C4-2B (cell line): Measurements from ENCODE around the gene PLCB3.
A peak's percentile ranks its signal among the peaks of the same experiment; 100 is the strongest.

Experiments
- H3K27ac ChIP-seq: fragments of 450-650 bp; 2 replicates; pipeline ENCODE4 v1.5.1; 2017
- CTCF ChIP-seq: fragments of 450-650 bp; conservative IDR thresholded peaks from 2 replicates; pipeline ENCODE4 v1.5.1; 2017; ENCODE audit warnings: mild to moderate bottlenecking
- ZFX ChIP-seq: fragments of 450-650 bp; IDR thresholded peaks from 2 replicates; pipeline ENCODE4 v1.6.1; 2017

The PLCB3 gene

DNA sequence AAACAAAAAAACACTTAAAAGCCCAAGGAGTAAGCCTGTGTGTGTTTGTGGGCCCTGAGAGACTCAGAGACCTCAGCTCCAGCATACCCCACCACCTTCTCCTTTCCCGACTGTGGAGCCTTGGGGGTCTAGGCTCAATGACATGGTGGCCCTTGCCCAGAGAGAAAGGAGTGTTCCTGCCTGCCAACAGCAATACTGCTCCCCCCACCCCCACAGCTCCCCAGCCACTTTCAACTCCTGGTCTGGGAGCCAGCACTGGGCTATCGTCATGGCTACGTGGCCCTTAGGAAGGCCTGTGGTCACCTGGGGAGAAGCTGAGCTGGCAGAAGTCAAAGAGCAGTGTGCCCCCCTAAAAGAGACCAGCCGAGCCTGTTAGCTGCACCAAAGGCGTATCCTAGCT is 7.2 kb upstream of the PLCB3 start:
- H3K27ac ChIP-seq, result no peak overlapping the region; the same call in 1 of the 2 replicates
- TF ChIP-seq ZFX, result no peak

GRCh38 chr11:64244966-64245365 is 6.4 kb upstream of the PLCB3 start:
- TF ChIP-seq ZFX (no peak), CTCF (no peak)
- peak overlapping the region; percentile 97 for H3K27ac ChIP-seq

DNA sequence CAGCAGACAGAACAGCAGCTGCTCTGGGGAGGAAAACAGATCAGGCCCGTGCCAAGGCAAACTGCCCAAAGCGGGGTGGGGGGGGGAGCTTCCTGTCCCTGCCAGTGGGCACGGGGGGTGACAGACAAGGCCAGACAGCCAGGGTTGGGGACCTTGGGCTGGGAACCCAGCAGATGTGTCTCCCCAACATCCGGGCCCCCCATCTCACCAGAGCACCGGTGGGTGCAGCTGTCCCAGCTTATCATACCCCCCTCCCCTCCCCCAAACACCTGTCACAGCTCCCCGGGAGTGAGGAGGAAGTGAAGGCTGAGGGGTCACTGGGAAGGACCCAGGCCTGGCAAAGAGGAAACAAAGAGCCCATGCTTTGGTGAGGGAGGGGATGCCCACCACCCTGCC is 5.9 kb upstream of the PLCB3 start:
- peak overlapping the region; percentile 97 for H3K27ac ChIP-seq
- TF ChIP-seq CTCF (no peak), ZFX (no peak)

- H3K27ac ChIP-seq, result peak overlapping the region; percentile 97
These were observed 5.3 kb upstream of the PLCB3 start for GRCh38 chr11:64245797-64246620.

DNA sequence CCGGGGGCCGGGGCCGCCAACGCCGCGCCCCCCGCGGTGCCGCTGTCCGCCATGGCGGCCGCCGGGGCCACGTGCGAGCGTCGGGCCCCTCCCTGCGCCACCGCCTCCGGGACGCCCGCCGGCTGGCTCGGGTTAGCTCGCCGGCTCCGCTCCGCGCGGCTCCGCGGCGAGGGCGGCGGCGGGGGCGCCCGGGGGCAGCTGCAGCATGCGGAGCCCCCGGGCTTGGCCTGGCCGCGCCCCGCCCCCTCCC is 4.8 kb upstream of the PLCB3 start:
- H3K27ac ChIP-seq, result peak overlapping the region; percentile 97

More at GRCh38 chr11:64245797-64246620, 5.3 kb upstream of the PLCB3 start:
- TF ChIP-seq ZFX (peak; percentile 33; the same call in 1 of the 2 replicates), CTCF (no peak)

- TF ChIP-seq ZFX (no peak), CTCF (no peak; the same call in 1 of the 2 replicates)
- H3K27ac ChIP-seq, result peak within 1 kb of the TSS; percentile 97
These were observed 4.2 kb upstream of the PLCB3 start, which contains the start of gene PPP1R14B for GRCh38 chr11:64246871-64247728. Gene PPP1R14B (minus strand): TSS chr11:64246943. CDS start chr11:64246673, 270 bp downstream.

DNA sequence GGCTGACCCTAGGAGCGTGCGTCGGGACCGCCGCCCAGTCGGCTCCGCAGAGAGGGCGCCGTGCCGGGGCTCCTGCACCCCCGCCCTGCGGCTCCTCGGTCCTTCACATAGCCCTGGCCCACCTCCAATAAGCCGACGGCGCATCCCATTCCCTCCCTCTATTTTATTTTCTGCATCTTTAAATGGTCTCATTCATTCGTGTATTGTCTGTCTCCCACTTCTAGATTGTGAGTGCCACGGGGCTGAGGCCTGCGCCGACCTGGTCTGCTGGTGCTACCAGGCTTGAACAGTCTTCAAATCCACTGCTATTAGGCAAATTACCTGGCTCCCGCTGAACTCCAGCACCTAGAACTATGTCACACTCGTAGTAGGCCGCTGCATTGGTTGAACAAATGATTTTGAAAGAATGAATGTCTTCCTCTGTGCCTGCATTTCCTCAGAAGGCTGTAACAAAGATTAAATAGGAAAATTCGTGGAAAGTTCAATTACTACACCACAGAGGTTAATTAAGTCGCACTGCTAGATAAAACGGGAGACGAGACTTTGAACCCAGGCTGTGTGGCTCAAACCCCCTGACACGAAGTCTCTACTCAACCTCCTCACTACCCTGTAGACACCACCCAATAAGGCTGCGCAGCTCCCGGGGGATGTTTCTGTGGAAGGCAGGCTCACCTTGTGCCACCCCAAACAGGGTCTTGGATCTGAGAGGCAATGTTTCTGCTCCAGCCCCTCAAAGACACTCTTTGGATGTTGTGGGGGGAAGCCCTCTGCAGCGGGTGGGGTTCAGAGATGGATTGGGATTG is 3.4 kb upstream of the PLCB3 start:
- TF ChIP-seq ZFX (no peak), CTCF (no peak)
- H3K27ac ChIP-seq, result peak overlapping the region; percentile 97

GRCh38 chr11:64248578-64248977 is 2.8 kb upstream of the PLCB3 start:
- TF ChIP-seq CTCF, result no peak
- no peak for TF ChIP-seq ZFX
- H3K27ac ChIP-seq, result no peak overlapping the region
